Measurements from ENCODE around the gene ARL13B.

DNA sequence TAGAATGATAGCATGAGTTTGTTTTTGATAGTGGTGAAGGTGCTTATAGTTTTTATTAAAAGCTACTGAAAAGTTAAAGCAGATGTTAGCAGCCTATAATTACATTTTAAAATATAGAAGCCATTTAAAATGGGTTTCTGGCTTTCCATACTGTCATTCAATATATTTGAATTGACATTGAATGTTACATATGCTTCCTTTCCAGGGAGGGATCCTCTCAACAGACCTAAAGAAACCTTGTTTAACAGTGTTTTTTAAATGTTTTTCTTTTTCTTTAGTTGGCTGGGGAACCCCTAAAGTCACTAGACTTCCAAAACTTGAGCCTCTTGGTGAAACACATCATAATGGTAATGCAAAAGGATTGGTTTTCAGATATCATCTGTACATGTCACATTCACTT, 70.6 kb downstream of the ARL13B start:
- TF ChIP-seq POLR2A (IDR thresholded peaks at IDR 0.05; ENCODE audit: low read length) = no peak
- no peak for TF ChIP-seq GATA1 (IDR thresholded peaks at IDR 0.05; ENCODE audit: low read depth, low read length)
